WTC11 (cell line): Measurements from ENCODE around the gene ACOXL.

Experiments used
- ATF3 ChIP-seq: sonication (generic); formaldehyde crosslinking; conservative IDR thresholded peaks from 2 replicates; pipeline ENCODE4 v1.8.1; 2022; ENCODE audit warnings: mild to moderate bottlenecking, missing genetic modification reagents
- CTCF ChIP-seq: fragments of 200-600 bp; IDR thresholded peaks from 2 replicates; pipeline ENCODE4 v1.8.0; 2022; ENCODE audit warnings: antibody characterized with exemption
- E2F5 ChIP-seq: sonication (generic); formaldehyde crosslinking; IDR thresholded peaks from 2 replicates; pipeline ENCODE4 v1.8.1; 2022; ENCODE audit warnings: mild to moderate bottlenecking, moderate library complexity, missing genetic modification reagents

- no peak for TF ChIP-seq ATF3 (CRISPR knock-in tag)
- no peak for TF ChIP-seq E2F5 (CRISPR knock-in tag)
- TF ChIP-seq CTCF = no peak
Observed at GRCh38 chr2:111101592-111101991, 369.2 kb downstream of the ACOXL start.
